ENCODE data around the gene CDH18.

- TF ChIP-seq, protein P1, sequence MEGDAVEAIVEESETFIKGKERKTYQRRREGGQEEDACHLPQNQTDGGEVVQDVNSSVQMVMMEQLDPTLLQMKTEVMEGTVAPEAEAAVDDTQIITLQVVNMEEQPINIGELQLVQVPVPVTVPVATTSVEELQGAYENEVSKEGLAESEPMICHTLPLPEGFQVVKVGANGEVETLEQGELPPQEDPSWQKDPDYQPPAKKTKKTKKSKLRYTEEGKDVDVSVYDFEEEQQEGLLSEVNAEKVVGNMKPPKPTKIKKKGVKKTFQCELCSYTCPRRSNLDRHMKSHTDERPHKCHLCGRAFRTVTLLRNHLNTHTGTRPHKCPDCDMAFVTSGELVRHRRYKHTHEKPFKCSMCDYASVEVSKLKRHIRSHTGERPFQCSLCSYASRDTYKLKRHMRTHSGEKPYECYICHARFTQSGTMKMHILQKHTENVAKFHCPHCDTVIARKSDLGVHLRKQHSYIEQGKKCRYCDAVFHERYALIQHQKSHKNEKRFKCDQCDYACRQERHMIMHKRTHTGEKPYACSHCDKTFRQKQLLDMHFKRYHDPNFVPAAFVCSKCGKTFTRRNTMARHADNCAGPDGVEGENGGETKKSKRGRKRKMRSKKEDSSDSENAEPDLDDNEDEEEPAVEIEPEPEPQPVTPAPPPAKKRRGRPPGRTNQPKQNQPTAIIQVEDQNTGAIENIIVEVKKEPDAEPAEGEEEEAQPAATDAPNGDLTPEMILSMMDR (IDR thresholded peaks at IDR 0.05; ENCODE audit: insufficient read depth, low read length, poor library complexity, severe bottlenecking): no peak
- TF ChIP-seq EZH2phosphoT487 (conservative IDR thresholded peaks at IDR 0.05; ENCODE audit: low read length): no peak
These were observed 87.7 kb downstream of the CDH18 start for GRCh38 chr5:19900269-19900668.

Data from SU-DHL-6 (cell line).